Muscle of leg (tissue), 11 donors: ENCODE results near the gene CORO6. TPM values are rescaled to one million over a fixed set of nuclear protein-coding genes. Genes with fewer than 3 reads are reported as not detected.

Experiments used
- DNase-seq: peaks from one replicate; pipeline ENCODE4 v3.0.0; 2013
- H3K27ac ChIP-seq: one replicate; pipeline ENCODE4 v1.5.1; 2013; ENCODE audit warnings: mild to moderate bottlenecking, low read length, control low read depth
- H3K27me3 ChIP-seq: one replicate; pipeline ENCODE4 v1.6.1; 2013; ENCODE audit warnings: low read length; ENCODE audit not compliant: control insufficient read depth, insufficient read depth
- H3K36me3 ChIP-seq: one replicate; pipeline ENCODE4 v1.6.1; 2013; ENCODE audit warnings: low read length; ENCODE audit not compliant: control insufficient read depth, insufficient read depth
- H3K4me1 ChIP-seq: one replicate; pipeline ENCODE4 v1.6.1; 2013; ENCODE audit warnings: low read length; ENCODE audit not compliant: control insufficient read depth, insufficient read depth
- H3K4me3 ChIP-seq: one replicate; pipeline ENCODE4 v1.5.1; 2013; ENCODE audit warnings: low read length, control low read depth
- H3K9me3 ChIP-seq: replicated peaks from 2 replicates; pipeline ENCODE4 v1.6.1; 2013; ENCODE audit warnings: low read depth, low read length; ENCODE audit not compliant: control insufficient read depth
- WGBS: methylation state at CpG from one replicate; pipeline ENCODE4 v1.1.5; 2013; ENCODE audit warnings: missing lambda C conversion rate; ENCODE audit not compliant: insufficient coverage; 5-methylcytosine and 5-hydroxymethylcytosine counted together
- polyA plus RNA-seq, 8 donors: library from polyadenylated mRNA; unstranded; fragments of 120-200 nt; gene quantifications; one replicate each; pipeline versions ENCODE4 v1.2.1 to v1.2.3, GENCODE V29; 2013; ENCODE audit warnings: inconsistent platforms in 1 of 8, low replicate concordance in 1 of 8; ENCODE audit not compliant: insufficient read length in 8 of 8, insufficient read depth in 1 of 8
- total RNA-seq: library from RNA; stranded (reverse); fragments of 120-200 nt; gene quantifications from one replicate; pipeline ENCODE4 v1.2.4, GENCODE V29; 2013

Gene CORO6
- total and polyA plus RNA-seq, 9 donors = 43.8 to 100.0 (median 78.6) TPM

DNA sequence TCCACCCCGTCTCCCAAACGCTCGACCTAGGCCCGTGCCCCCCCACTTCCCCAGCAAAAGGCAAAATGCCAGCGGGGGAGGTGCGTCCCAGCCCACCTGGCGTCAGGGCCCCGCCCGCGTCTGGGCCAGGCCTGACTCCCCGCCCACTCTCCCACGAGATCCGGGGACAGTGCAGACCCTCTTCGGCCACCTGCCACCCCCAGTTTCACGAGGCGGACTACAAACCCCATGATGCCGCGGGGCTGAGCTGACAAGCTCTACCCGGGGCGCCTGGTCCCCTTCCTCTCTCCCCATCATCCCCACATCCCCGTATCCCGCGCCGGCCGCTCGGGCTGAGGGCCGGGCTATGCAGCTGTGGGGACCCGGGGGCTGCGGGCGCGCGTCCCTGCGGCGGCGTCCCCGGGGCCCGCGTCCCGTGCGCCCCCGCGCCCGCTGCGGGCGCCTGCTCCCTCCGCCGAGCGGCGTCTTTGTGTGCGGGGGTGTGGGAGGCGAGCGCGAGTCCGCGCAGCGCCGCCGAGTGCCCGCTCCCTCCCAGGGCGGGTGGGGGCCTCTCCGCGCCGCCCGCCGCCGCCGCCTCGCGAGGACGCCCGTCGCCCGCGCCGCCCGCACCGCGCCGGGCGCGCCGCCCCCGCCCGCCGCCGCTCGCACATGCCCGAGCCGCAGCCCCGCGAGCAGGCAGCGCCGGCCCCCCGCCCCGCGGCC, 29.7 kb downstream of the CORO6 start, which contains the start of gene ANKRD13B:
Gene ANKRD13B, plus strand, starts transcription at position 283 of the 702 bp plus-strand sequence. CDS start 490 bp downstream, outside the sequence.
- peak within 1 kb of the TSS; percentile 58 for H3K4me3 ChIP-seq
- DNase-seq = peak; percentile 74
- H3K4me1 ChIP-seq = peaks cover 80% of the 10 kb centered on the region
- no peaks in the 10 kb centered on the region for H3K9me3 ChIP-seq
- H3K36me3 ChIP-seq = no peaks in the 10 kb centered on the region
- WGBS = under 1% methylated on average over 95 of the region's 96 CpGs
- H3K27me3 ChIP-seq = peaks cover 8% of the 10 kb centered on the region
- H3K27ac ChIP-seq = peak within 1 kb of the TSS; percentile 89

DNA sequence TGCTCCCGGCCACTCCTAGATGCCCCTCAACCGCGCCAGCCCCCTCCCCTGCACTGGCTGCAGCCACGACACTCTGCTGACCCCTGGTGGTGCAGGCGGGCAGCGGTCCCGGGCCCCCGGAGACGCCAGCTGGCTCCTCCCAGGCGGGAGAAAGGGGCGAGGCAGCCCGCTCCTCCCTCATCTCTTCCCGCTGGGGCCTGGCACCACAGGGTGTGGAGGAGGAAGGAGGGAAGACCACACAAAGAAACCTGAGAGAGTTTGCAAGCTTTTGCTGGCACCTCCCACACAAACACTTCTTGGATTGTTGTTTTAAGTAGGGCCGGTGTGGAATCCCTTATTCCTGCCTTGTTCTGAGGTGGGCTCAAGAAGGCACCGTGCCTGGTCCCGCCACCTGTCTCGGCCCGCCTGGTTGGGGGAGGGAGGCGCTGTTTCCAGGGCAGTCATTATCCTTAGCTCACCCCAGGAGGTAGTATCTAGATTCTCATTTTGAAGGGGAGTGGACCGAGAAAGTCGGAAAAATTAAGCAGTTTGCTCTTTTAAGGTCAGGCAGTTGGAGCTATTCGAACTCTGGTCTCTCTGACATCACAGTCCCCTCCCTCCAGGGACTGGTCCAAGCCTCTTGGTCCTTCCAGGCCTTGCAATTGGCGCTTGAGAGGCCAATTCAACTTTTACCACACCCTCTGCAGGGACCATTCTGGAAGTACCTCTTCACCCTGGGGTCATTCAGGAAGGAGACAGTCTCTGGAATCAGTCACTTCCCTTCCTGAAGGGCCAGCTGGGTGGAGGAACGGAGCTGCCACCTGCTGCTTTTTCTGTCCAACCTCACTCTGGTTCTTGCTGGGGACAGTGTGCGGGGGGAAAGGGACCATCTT, 30.7 kb downstream of the CORO6 start:
- 5% methylated on average over 11 of the region's 25 CpGs for WGBS
- Histone ChIP-seq H3K27ac (peak overlapping the region; percentile 89), H3K9me3 (no peaks in the 10 kb centered on the region), H3K36me3 (peaks cover under 1% of the 10 kb centered on the region), H3K4me1 (peaks cover 81% of the 10 kb centered on the region), H3K4me3 (peak overlapping the region; percentile 54), H3K27me3 (peaks cover 8% of the 10 kb centered on the region)
- DNase-seq = peak; percentile 93

DNA sequence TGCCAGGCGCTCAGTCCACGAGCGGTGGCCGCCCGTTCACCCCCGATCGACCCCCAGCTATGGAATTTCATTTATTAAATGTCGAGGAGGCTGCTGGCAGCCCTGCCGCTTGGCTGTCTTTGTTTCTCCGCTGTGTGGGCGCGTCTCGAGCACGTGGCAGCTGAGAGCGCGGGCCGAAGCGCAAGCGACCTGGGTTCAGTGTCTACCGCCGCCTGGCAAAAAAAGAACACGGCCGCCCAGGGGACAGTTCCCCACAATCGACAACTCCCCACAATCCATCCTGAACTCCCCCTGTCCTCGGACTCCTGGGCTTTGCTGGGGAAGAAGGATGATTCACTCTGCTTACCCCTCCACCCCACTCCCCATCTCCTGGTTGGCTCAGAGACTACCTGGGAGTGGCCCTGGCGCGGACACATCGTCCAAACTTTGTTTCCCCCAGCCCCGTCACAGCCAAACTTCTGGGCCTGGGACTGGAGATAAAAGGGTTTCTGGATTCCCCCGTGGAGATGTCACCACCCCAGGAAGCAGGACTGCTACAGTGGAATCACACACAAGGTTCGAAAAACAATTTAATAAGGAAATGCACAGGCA, 31.5 kb downstream of the CORO6 start:
- Histone ChIP-seq H3K9me3 (no peaks in the 10 kb centered on the region), H3K36me3 (peaks cover 4% of the 10 kb centered on the region), H3K27me3 (peaks cover 8% of the 10 kb centered on the region), H3K27ac (peak overlapping the region; percentile 89), H3K4me1 (peaks cover 79% of the 10 kb centered on the region), H3K4me3 (peak overlapping the region; percentile 54)
- peak; percentile 85 for DNase-seq
- WGBS = 0% methylated on average over 15 of the region's 31 CpGs

DNA sequence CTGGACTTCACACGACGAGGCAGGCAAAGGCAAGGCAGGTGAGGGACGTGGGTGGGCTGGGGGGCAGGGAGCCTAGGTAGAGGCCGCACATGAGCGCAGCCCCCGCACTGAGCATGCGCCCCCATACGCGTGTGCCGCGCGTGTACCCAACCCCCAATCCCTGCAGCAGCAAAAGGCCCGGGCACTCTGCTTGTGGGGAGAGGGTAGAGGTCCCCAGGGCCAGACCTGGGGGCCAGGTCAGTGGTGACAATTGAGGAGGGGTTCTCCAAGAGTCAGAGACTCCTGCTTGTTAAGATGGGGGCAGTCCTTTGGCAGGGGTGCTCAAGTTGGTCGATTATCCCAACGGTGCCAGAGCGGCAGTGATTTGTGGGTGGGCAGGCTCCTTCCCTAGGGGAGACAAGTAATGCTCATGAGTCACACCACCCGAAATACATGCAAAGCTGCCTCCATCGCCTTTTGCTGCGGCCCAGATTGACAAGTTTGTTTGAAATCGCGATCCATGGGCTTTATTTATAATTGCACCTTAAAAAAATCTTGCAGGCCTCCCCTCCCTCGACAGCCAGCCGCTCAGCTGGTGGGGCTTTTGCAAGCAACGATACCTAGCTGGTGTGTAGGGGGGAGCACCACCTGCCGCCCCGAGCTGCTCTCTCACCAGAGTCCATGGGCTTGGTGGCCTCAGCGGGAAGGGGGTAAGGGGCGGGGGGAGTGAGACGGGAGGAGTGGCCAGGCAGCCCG, 32.1 kb downstream of the CORO6 start:
- no peak for DNase-seq
- H3K36me3 ChIP-seq = peaks cover 5% of the 10 kb centered on the region

DNA sequence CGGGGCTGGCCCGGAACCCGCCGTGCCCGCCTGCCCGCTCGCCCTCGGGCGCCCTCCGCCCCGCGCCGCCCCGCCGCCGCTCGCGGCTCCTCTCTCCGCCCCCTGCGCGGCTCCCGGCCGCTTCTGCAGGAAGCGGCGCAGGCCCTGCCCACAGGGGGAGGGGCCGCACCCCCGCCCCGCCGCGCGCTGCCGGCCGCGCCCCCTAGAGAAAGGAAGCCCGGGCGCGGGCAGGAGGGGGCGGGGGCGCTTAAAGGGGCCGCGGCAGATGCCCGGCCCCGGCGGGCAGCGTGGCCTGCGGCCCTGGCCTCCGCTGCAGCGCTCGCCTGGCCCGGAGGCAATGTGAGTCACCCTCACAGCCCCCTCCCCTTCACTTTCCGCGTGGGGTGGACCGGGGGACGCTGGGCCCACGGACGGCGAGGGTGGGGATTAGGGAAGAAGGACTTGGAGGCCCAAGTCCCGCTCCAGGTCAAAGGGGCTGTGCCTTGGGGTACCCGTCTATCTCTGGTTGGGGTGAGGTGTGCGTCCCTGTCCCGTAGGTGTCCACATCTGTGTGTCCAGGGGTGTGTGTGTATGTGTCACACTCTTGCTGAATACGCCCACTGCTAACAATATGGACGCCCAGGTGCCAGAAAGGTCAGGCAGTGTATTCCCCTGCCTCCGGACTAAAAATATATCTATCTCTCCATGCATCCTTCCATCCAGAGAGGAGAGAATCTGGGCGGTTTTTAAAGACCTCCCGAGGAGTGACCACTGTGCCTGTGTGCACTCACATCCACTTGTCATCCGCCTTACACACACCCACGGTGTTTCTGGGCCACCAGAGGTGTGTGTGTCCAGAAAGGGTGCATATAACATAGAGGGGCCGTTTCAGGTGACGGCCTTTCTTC, 32.9 kb downstream of the CORO6 start, which contains the start of gene GIT1:
Gene GIT1, minus strand, starts transcription at position 125 of the 887 bp plus-strand sequence. CDS start 270 bp downstream, outside the sequence.
- 1% methylated on average over 51 of the region's 70 CpGs for WGBS
- peaks cover 8% of the 10 kb centered on the region for H3K36me3 ChIP-seq
- peaks cover 8% of the 10 kb centered on the region for H3K27me3 ChIP-seq
- H3K9me3 ChIP-seq = no peaks in the 10 kb centered on the region
- peak within 1 kb of the TSS; percentile 89 for H3K27ac ChIP-seq
- DNase-seq = peak; percentile 96
- H3K4me1 ChIP-seq = peaks cover 78% of the 10 kb centered on the region
- H3K4me3 ChIP-seq = peak within 1 kb of the TSS; percentile 67

More for the DNA sequence above, 32.1 kb downstream of the CORO6 start:
- H3K4me1 ChIP-seq = peaks cover 77% of the 10 kb centered on the region
- 14% methylated on average over 10 of the region's 30 CpGs for WGBS
- H3K27ac ChIP-seq = peak overlapping the region; percentile 89
- no peaks in the 10 kb centered on the region for H3K9me3 ChIP-seq
- H3K4me3 ChIP-seq = peak overlapping the region; percentile 54
- H3K27me3 ChIP-seq = peaks cover 8% of the 10 kb centered on the region

DNA sequence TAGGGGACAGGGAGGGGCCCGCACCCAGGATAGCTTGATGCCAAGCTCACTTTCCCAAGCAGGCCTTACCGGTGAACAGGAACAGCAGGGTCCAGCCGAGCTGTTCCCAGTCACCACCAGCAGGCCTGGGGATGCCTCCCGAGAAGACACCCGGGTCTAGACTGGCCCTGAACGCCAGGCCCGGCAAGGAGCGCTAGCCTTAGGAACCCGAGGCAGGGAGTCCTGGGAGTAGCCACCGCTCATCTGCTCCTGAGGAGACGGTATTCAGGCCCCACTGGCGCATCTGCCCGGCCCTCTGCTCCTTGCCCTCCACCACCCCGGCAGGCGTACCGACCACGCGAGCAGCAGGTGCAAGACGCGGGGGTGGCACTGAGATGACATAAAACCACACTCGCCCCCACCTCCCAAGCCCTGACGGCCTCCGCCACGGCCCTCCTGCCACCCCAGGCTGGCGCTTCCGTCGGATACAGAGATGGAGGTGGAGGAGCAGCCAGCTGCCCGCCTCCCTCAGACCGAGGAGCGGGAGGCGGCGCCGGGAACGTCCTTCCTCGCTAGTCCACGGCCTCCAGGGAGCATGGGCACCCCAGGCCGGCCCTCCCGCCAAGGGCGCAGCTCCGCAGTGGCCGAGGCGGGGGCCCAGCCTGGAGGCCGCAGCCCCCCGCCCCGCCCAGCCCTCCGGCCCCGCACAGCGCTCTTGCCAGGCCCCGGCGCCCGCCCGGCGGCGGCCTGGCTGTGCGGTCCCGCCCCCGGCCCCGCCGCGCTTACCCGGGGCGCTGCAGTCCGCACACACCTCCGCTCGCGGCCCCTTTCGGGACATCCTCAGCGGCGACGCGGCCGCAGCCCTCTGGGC, 33.9 kb downstream of the CORO6 start:
- peaks cover 2% of the 10 kb centered on the region for H3K27me3 ChIP-seq
- H3K9me3 ChIP-seq = no peaks in the 10 kb centered on the region
- peak overlapping the region; percentile 67 for H3K4me3 ChIP-seq
- H3K4me1 ChIP-seq = peaks cover 78% of the 10 kb centered on the region
- under 1% methylated on average over 61 of the region's 72 CpGs for whole genome bisulfite sequencing
- H3K36me3 ChIP-seq = peaks cover 12% of the 10 kb centered on the region
- H3K27ac ChIP-seq = peak overlapping the region; percentile 82
- DNase-seq = peak; percentile 45

DNA sequence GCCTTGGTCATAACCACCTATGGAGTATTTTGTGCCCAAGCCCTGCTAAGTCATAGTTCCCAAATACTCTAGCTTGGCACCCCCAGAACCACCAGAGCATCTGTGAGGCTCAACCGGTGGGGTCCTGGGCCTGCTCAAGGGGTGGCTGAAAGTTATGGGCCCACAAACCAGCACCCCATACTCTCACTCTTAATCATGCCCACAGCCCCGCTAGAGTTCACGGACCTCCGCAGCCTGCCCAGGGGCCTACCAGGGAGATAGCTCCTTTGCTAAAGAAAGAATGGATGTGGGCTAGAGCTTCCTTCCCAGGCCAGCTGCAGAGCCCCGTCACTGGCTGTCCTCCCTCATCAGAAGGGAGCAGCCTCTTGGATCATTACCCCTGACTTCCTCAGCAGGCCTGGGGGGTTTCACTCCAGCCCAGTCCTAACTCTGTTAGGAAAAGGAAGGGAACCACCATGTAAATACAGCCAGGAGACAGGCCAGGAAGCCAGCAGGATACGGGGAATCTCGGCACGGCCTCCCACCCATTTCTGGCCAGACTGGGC, 34.6 kb downstream of the CORO6 start:
- H3K9me3 ChIP-seq = no peaks in the 10 kb centered on the region
- H3K27me3 ChIP-seq = no peaks in the 10 kb centered on the region
- H3K27ac ChIP-seq = peak overlapping the region; percentile 82
- H3K4me3 ChIP-seq = peak overlapping the region; percentile 67
- peaks cover 19% of the 10 kb centered on the region for H3K36me3 ChIP-seq
- WGBS = 0% methylated on average over 3 of the region's 8 CpGs
- DNase-seq = no peak
- peaks cover 84% of the 10 kb centered on the region for H3K4me1 ChIP-seq

DNA sequence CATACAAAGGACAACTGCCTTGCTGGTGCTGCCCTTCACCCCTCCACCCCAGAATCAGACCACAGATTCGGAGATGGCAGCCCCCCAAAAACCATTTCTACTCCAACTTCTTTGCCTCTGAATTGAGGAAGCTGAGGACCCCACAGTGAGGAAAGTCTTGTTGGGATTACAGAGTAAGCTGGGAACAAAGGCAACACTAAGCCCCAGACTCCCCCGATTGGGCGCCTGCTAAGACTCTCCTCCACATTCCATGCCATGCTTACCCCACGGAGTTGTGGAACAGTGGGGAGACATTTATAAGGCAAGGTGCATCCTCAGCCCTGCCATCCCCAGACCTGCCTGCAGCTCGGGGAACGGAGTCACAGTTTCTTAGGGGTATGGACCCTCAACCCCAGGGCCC, 35.1 kb downstream of the CORO6 start:
- 83% methylated on average over 2 of the region's 6 CpGs for WGBS
- H3K27ac ChIP-seq = peak overlapping the region; percentile 15
- H3K4me1 ChIP-seq = peaks cover 85% of the 10 kb centered on the region
- peaks cover 24% of the 10 kb centered on the region for H3K36me3 ChIP-seq
- H3K4me3 ChIP-seq = peak overlapping the region; percentile 67
- DNase-seq = no peak
- H3K27me3 ChIP-seq = no peaks in the 10 kb centered on the region
- H3K9me3 ChIP-seq = no peaks in the 10 kb centered on the region
